Peyer's patch (tissue), 4 donors: ENCODE results near the gene RUVBL2.
A peak's percentile ranks its signal among the peaks of the same experiment; 100 is the strongest.

Experiments used
- CTCF ChIP-seq, 6 experiments: fragments of 450-650 bp in 4 of 6; fragments of 200-600 bp in 2 of 6; sonication (generic) in 1 of 6; IDR thresholded peaks; one replicate each; pipeline ENCODE4 v1.5.1; 2017 to 2019; ENCODE audit warnings: antibody characterized with exemption in 6 of 6, mild to moderate bottlenecking in 3 of 6, moderate library complexity in 1 of 6
- POLR2A ChIP-seq, 2 donors: fragments of 450-650 bp; IDR thresholded peaks; one replicate each; pipeline ENCODE4 v1.5.1; 2017; ENCODE audit warnings: antibody characterized with exemption in 2 of 2, mild to moderate bottlenecking in 2 of 2, moderate library complexity in 2 of 2

- TF ChIP-seq CTCF (IDR thresholded peaks at IDR 0.05) (no peak), POLR2A (IDR thresholded peaks at IDR 0.05) (peak; percentile 51 to 86)
These were observed 30.1 kb upstream of the RUVBL2 start for GRCh38 chr19:48963371-48964204.
